Measurements from ENCODE around the gene SPINK5.
"Not testable (repeated sequence)": the region's sequence is repeated elsewhere in the genome, so short reads cannot be mapped to it uniquely, and the experiment has no call there.

The SPINK5 gene, protein sequence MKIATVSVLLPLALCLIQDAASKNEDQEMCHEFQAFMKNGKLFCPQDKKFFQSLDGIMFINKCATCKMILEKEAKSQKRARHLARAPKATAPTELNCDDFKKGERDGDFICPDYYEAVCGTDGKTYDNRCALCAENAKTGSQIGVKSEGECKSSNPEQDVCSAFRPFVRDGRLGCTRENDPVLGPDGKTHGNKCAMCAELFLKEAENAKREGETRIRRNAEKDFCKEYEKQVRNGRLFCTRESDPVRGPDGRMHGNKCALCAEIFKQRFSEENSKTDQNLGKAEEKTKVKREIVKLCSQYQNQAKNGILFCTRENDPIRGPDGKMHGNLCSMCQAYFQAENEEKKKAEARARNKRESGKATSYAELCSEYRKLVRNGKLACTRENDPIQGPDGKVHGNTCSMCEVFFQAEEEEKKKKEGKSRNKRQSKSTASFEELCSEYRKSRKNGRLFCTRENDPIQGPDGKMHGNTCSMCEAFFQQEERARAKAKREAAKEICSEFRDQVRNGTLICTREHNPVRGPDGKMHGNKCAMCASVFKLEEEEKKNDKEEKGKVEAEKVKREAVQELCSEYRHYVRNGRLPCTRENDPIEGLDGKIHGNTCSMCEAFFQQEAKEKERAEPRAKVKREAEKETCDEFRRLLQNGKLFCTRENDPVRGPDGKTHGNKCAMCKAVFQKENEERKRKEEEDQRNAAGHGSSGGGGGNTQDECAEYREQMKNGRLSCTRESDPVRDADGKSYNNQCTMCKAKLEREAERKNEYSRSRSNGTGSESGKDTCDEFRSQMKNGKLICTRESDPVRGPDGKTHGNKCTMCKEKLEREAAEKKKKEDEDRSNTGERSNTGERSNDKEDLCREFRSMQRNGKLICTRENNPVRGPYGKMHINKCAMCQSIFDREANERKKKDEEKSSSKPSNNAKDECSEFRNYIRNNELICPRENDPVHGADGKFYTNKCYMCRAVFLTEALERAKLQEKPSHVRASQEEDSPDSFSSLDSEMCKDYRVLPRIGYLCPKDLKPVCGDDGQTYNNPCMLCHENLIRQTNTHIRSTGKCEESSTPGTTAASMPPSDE
- total RNA-seq: 0 to 0.09 (median 0) reads per million in 4 experiments

DNA sequence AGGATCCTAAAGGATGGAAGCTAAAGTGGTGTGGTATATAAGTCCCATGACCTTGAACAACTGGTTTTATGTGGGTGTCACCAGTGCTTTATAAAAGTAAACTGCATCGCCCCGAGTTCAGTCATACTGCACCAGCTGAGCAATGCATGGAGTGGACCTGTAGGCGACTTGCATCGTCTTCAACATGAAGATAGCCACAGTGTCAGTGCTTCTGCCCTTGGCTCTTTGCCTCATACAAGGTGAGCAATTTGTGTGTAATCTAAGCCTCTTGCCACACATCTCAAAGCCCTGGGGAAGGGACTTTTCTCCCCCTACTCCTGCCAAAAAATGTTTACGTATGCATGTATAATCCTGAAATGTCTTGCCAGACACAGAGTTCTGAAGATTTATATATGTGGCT, at the start of gene SPINK5:
Gene SPINK5 (plus strand): TSS at position 120 of the 400 bp plus-strand sequence. CDS start 65 bp downstream, at position 185.
- no peak for DNase-seq

DNA sequence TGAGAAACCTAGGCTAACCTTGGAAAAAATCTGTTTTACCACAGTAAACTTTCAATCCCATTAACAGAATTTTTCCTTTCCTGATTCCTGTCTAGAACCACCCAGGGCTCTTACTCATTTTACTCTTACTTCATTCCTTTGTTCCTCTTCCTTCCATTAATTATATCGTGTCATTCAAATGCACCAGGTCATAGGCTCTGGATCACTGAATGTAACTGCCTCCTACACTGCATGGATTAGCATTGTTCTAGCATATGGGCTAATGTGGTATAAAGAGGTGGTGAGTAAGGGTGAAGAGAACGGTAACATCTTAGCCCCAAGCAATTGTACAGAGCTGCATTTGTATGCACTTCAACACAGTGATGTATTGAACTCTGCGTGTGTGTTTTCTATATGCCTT, 49.5 kb upstream of the SPINK5 start:
- no peak for DNase-seq

DNA sequence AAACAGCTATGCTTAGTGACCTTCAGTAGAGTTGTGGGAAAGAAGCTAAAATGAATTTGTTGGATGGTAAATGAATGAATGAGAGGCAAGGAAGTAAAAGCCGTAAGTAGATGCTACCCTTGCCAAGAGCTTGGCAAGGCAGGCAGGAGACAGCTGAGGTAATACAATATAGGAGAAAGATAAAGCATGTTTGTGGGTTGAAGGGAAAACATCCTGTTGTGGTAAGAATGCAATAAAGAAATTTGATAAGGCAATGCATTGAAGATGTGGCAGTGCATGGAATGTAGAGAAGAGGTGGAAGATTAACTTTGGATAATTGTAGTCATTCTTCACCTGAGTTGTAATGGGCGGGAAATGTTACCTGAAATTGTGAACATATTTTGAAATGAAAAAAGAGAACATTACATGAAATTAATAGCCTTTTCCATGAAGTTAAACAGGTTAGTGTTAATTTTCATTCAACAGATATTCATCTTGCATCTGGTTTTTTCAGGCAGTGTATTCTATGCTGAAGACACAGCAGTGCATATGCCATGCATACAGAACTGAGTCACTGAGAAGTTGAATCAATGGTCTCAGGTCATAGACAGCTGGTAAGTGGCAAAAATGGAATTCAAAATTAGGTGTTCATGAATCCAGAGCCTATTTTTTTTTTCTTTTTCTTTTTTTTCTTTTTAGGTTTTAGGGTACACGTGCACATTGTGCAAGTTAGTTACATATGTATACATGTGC, 43.4 kb upstream of the SPINK5 start:
- DNase-seq: no peak

DNA sequence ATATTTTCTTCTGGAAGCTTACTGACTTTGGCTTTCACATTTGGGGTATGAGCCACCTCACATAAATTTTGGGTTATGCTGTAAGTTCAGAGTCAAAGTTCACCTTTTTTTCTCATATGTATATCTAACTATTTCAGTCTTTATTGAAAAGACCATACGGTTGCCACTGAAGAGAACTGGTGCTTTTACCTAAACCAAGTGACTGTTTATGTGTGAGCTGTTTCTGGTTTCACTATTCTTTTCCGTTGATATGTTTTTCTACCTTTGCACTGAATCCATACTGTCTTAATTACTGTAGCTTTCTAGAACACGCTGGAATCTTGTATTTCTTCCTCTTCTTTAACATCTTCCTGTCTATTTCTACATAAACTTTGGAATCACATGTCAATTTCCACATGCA, 36.3 kb upstream of the SPINK5 start:
- DNase-seq: no peak

DNA sequence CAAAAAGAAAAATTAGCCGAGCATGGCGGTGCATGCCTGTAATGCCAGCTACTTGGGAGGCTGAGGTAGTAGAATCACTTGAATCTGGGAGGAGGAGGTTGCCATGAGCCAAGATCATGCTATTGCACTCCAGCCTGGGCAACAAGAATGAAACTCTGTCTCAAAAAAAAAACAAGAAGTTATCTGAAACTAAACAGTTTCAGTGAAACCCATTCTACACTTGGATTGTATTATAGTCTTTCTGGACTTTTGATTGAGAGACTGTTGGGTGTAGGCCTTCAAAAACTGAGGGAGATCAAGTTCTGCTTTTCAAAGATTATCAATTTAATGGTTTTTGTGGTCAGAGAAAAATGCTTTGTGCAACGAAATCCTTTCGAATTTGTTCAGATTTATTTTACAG, 34.6 kb upstream of the SPINK5 start:
- DNase-seq: no peak

DNA sequence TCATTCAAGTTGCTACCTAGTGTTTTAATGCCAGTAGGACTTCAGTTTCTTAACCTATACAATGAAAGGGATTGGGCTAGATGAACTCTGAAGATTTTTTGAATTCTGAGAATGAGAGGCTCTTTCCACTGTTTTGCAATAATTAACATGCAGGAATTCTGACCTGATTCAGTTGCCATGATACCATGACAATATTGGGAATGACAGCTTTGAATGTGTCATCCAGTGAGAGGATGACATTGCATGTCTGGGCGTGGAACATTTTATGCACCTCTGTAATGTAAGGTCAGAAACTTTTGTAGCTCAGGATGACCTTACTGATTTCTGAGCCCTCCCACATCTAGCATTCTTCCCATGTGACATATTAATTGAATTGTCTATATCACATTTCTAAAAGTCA, 30.6 kb upstream of the SPINK5 start:
- no peak for DNase-seq

DNA sequence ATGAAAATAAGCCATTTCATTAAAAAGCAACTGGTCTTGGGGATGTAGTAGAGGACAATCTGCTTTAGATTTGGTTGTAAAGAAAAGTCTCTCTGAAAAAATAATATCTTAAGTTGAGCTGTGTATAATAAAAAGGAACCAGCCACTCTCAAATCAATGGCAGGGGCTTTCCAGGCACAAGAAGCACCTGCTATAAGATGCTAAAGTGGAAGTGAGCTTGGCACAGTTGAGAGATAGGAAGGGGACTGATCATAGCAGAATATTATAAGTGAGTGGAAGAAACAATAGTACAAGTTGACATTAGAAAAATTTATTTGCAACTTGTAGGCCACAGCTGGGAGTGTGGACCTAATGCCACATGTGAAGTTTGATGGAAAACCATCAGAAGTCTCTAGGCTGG, 28.1 kb upstream of the SPINK5 start:
- DNase-seq: no peak

DNA sequence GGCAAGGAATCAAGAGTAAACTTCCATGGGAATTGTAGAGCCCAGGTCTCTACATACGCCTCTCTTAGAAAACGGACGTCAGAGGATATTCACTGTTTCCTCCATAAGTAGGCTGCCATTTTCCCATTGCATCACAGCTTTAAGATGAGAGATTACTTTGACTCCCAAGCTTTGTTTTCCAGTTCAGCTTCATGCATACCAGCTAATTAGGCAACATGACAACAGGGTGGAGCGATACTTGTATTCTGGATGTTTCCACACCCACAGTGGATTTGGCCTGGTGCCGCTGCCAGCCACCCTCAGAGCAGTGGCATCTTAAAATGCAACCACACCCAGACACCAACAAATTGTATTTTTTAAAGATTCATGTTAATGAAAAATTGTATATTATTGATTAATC, 20.9 kb upstream of the SPINK5 start:
- DNase-seq: no peak

DNA sequence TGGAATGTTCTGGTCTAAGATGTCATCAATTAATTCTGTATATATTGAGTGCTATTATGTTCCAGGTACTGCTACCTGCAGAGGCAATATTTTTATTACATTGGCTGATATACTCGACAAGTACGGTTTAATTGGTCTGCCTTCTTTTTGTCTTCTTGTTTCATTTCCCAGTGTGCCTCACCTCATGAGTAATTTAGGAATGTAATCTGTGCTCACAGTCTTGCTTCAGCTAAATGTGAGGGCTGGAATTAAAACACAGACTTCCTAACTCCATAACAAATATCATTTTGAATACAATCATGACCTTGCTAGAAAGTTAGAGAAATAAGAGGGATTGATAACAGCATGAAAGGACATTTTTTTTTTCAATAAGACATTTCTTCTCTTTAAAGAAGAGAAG, 20.1 kb upstream of the SPINK5 start:
- no peak for DNase-seq

DNA sequence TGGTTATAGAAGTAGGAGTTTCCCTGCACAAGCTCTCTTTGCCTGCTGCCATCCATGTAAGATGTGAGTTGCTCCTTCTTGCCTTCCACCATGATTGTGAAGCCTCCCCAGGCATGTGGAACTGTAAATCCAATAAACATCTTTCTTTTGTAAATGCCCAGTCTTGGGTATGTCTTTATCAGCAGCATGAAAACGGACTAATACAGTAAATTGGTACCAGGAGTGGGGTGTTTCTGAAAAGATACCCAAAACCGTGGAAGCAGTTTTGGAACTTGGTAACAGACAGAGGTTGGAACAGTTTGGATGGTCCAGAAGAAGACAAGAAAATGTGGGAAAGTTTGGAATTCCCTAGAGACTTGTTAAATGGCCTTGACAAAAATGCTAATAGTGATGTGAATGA, 8.6 kb upstream of the SPINK5 start:
- not testable (repeated sequence) for DNase-seq

DNA sequence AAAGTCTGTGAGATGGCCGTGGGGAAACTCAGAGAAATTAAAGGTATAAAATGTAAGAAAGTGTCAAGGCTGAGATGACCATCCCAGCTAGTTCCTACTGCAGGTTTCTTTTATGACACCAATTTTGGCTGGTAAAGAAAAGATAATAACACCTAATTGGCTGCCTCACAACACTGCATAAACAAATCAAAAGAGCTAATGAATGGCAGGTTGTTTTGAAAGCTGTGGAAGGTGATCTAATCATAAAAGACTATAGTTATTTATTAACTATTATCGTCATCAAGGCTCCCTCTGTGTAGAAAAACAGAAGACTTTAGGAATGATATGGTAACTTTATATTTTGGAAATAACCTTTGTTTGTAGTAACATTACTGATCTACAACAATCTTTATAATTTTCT, 3.5 kb upstream of the SPINK5 start:
- DNase-seq: no peak

DNA sequence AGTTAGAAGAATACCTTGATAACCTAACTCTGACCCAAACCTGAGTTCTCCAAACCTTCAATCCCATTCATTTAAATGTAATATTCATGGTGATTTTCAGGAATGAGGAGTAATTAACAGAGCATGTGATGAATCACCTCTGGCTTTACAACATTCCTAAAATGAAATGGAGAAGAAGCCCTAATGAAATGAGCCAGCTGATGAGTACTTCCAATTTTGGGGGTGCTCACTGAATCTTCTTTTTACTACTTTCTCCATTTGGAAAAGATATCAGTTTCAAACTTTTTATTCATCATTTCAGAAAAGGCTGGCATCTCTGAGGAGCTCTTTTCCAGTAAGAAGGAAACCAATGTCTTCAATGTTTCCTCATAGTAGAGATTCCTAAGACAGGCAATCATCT, 2.9 kb upstream of the SPINK5 start:
- no peak for DNase-seq

DNA sequence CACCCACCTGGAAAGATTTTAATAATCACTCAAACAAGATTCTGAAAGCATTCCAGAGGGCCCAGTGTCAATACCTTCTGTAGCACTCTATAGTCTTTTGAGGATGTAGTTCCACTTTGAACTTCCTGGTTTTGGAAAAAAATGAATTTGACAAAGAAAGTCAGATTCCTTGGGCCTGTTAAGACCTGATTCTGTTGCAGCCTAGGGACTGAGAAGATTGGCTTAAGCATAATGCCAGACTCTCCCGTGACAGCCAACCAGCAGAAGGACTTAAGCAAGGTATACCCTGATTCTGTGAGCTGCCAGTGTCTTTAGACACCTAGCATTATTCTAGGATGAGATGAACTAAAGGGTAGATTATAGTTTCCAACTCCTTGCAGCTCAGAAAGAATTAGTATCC, 6.8 kb downstream of the SPINK5 start:
- DNase-seq: no peak

DNA sequence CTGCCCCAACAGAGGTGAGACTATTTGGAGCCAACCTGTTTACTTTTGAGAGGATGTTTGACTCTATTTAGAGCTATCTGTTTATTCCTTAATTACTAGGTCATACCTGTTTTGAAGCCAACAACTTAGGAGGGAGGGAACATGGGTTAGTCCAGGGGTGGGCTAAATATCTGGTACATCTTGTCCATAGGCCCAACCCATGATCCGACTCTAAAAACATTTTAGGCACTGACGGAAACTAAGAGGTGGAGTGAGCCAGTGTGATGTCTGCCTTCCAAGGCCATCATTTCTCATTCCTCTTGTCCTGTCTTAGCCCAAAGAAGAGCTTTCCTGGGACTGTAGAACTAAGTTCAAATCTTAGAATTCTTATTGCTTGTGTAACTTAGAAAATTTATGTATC, 8.4 kb downstream of the SPINK5 start:
- no peak for DNase-seq

DNA sequence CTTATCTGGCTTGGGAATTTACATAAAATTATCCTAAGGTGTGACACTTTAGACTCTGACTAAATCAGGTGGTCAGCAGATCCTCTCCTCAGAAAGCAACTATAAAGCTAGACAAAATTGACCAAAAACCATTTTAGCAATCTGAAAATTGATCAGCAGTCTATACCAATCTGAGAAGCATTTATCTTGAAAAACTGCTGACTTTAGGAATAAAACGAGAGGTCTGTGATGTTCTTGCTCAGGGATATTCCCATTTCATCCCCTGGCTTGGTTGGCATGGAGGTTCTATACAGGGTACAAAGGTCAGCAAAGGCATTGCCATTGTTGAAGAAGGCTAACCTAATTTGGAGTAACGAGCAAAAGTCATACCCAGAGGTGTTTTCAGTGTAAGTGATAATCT, 11.7 kb downstream of the SPINK5 start:
- DNase-seq: no peak

DNA sequence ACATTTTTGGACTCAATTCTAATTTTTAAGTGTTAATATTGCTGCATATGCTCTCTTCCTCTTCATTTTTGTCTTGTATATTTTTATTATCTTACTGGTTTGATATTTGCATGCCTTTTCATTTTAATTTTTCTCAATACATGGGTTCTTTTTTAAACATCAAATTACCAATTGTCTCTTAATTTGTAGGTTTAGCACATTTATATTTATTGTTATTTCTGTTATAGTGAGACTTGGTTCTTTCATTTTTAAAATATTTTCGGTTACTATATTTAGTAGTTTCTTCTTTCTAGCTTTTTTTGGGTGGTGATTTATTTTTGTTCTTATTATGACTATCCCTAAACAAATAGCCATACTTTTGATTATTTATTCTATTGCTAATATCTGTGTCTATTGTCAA, 19.4 kb downstream of the SPINK5 start:
- DNase-seq: no peak

DNA sequence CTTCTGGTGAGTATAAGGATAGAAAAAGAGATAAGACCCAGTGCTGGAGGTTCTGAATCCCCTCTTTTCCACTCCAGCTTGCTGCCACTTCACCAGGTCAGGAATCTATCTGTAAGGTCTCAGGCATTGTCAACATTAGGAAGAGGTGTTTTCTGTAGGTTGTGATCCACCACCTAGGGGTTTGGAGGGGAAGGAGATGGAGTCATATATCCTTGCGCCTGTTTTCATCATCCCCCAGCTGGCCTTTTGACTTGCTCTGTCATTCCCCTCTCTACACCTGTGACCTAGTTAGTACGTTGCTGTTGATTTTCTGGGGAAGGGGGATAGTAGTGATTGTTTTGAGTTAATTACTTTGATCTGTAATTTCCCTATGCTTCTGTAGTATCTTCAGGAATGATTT, 20.5 kb downstream of the SPINK5 start:
- no peak for DNase-seq

DNA sequence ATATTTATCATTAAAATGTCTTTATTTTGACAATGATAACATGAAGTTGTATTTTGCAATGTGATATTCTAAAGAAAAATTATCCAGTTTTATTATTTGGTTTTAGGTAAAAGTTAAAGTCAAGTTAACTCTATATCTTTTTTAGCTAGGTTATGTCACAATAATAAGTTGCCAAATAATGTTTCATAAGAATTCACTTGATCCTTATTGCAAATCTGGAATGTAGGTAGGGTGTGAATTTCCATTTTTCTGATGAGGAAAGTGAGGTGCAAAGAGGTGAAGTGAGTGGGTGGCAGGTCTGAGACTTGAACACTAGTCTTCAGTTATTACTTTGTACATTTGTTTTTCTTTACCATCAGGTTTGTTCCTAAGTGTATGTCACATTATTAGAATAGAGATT, 21.5 kb downstream of the SPINK5 start:
- no peak for DNase-seq

DNA sequence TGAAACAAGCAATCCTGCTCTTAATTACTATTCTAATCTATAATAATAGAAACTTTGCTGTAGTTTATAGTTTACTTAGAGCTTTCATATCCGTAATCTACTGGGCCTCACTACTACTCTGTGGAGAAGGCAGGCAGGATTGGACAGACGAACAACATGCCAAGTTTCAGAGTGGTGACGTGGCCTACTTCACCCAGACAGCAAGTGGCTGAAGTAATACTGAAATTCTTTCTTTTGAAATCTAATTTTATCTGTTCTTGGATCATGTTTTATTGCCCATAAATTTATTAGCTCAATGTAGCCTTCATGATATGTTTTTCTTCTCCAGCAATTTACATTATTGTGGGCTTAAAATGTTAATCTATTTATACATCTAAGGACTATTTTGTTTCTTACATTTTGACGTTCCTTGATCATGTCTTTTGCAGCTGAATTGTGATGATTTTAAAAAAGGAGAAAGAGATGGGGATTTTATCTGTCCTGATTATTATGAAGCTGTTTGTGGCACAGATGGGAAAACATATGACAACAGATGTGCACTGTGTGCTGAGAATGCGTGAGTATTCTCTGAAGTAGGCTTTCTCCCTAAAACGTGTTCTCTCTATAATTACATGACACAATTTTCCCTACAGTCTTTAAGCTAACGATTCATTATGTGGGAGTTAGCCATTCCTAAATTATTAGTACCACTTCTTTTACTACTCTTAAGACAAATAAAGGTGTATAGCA, 22.4 kb downstream of the SPINK5 start:
- DNase-seq: no peak

DNA sequence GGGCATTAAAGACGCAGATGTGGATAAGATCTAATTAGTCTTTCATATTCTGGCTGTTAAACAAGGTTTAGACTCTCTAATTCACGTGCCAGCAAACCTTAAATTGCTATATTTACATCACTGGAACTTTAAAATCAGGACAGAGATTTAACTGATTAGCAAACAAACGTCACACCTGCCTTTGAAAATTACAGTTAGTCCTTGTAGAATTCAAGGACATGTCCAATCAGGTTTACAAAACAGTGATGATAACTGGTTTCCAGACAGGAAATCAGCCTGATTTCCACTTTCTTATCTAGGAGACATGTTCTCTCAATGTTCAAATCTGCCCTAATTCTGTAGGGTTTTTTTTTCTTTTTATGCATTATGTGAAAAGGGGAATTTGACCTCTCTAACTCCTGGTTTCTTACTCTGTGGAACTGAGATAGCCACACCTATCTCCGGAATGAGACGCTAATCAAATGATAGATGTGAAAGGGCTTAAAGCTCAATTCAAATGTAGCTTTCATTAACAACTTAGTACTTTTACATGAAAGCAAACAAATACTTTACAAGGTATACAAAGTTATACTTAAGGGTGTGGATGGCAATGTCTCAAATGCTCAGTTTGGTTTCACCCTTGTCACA, 26.5 kb downstream of the SPINK5 start:
- DNase-seq: no peak

DNA sequence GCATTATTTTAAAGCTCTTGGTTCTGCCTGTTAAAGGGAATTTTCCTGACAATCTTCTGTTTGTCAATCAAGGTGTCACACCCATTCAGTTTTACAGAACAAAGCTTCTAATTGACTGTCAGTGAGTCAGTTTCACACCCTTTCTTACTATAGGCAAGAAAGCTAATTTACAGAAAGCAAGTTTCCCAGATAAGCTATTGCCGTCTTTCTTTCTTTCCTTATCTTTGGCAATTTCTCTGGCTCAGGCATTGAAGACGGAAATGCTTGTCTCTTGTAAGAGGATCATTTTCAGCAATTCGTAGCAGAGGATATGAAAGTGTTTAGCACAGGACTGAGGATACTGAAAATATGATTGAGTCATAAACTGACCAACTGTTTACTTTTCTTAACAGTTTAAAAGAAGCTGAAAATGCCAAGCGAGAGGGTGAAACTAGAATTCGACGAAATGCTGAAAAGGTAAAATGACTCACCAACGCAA, 27.0 kb downstream of the SPINK5 start:
- DNase-seq: no peak
